Measurements from ENCODE around the gene DUSP5.

GRCh38 chr10:110488940-110489339, 8.8 kb upstream of the DUSP5 start:
- TF ChIP-seq CTCF (IDR thresholded peaks at IDR 0.05) (no peak), POLR2AphosphoS5 (IDR thresholded peaks at IDR 0.05) (no peak), POLR2A (IDR thresholded peaks at IDR 0.05) (no peak)
